Lower leg skin (tissue), 3 donors: Measurements from ENCODE around the gene KLF7.

Experiments
- POLR2A ChIP-seq, 2 donors: fragments of 450-650 bp; IDR thresholded peaks; one replicate each; pipeline ENCODE4 v1.6.1; 2016 to 2017; ENCODE audit warnings: antibody characterized with exemption in 2 of 2, mild to moderate bottlenecking in 1 of 2, moderate library complexity in 1 of 2
- TF ChIP-seq, protein P1 (sequence below), 3 donors: fragments of 450-650 bp; IDR thresholded peaks; one replicate each; pipeline ENCODE4 v1.5.1; 2016; ENCODE audit warnings: antibody characterized with exemption in 3 of 3, mild to moderate bottlenecking in 3 of 3, moderate library complexity in 2 of 3

DNA sequence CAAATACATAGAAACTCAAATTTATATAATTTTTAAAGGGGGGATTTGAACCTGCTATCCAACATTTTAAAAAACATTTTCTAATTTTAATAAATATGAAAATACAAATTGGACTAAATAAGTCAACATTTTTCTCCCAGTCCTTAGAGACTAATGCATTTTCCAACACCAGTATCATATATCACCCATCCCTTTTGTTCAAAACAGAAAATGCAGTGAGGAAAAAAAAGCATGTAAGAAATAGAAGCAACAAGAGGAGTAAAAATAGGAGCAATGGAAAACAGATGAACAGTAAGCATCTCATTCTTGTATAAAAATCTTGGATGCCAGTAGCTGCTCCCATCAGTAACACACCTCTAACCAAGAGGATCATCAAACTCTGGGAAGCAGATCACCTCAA is 25.5 kb downstream of the KLF7 start:
- no peak for TF ChIP-seq POLR2A (IDR thresholded peaks at IDR 0.05)
- TF ChIP-seq, protein P1, sequence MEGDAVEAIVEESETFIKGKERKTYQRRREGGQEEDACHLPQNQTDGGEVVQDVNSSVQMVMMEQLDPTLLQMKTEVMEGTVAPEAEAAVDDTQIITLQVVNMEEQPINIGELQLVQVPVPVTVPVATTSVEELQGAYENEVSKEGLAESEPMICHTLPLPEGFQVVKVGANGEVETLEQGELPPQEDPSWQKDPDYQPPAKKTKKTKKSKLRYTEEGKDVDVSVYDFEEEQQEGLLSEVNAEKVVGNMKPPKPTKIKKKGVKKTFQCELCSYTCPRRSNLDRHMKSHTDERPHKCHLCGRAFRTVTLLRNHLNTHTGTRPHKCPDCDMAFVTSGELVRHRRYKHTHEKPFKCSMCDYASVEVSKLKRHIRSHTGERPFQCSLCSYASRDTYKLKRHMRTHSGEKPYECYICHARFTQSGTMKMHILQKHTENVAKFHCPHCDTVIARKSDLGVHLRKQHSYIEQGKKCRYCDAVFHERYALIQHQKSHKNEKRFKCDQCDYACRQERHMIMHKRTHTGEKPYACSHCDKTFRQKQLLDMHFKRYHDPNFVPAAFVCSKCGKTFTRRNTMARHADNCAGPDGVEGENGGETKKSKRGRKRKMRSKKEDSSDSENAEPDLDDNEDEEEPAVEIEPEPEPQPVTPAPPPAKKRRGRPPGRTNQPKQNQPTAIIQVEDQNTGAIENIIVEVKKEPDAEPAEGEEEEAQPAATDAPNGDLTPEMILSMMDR (IDR thresholded peaks at IDR 0.05) = no peak
